ENCODE data around the gene SLC38A6.

Gene SLC38A6

GRCh38 chr14:61033054-61033453 is 52.0 kb downstream of the SLC38A6 start:
- FAIRE-seq (no peak), DNase-seq (ENCODE audit: insufficient read length, low spot score) (no peak)
- no peak for TF ChIP-seq CTCF (IDR thresholded peaks at IDR 0.05; ENCODE audit: insufficient read depth, missing control alignments)

- DNase-seq (ENCODE audit: insufficient read length, low spot score) (no peak), FAIRE-seq (no peak)
- no peak for TF ChIP-seq CTCF (IDR thresholded peaks at IDR 0.05; ENCODE audit: insufficient read depth, missing control alignments)
These were observed 52.8 kb downstream of the SLC38A6 start for GRCh38 chr14:61033855-61034254.

GRCh38 chr14:61034416-61035120 is 53.5 kb downstream of the SLC38A6 start:
- TF ChIP-seq CTCF (IDR thresholded peaks at IDR 0.05; ENCODE audit: insufficient read depth, missing control alignments) = no peak
- FAIRE-seq (no peak), DNase-seq (ENCODE audit: insufficient read length, low spot score) (no peak)

GRCh38 chr14:61037215-61037614 is 56.2 kb downstream of the SLC38A6 start:
- DNase-seq (ENCODE audit: insufficient read length, low spot score) = no peak
- no peak for FAIRE-seq

GRCh38 chr14:61041704-61042103 is 60.7 kb downstream of the SLC38A6 start:
- TF ChIP-seq CTCF (IDR thresholded peaks at IDR 0.05; ENCODE audit: insufficient read depth, missing control alignments) = no peak
- no peak for FAIRE-seq
- DNase-seq (ENCODE audit: insufficient read length, low spot score) = no peak

More at GRCh38 chr14:61037215-61037614, 56.2 kb downstream of the SLC38A6 start:
- no peak for TF ChIP-seq CTCF (IDR thresholded peaks at IDR 0.05; ENCODE audit: insufficient read depth, missing control alignments)

- no peak for FAIRE-seq
- DNase-seq (ENCODE audit: insufficient read length, low spot score) = no peak
These were observed 61.2 kb downstream of the SLC38A6 start for GRCh38 chr14:61042220-61042619.

More at GRCh38 chr14:61042220-61042619, 61.2 kb downstream of the SLC38A6 start:
- TF ChIP-seq CTCF (IDR thresholded peaks at IDR 0.05; ENCODE audit: insufficient read depth, missing control alignments) = no peak

Data from D721Med (cell line).